ENCODE results near the gene SECISBP2L.

DNA sequence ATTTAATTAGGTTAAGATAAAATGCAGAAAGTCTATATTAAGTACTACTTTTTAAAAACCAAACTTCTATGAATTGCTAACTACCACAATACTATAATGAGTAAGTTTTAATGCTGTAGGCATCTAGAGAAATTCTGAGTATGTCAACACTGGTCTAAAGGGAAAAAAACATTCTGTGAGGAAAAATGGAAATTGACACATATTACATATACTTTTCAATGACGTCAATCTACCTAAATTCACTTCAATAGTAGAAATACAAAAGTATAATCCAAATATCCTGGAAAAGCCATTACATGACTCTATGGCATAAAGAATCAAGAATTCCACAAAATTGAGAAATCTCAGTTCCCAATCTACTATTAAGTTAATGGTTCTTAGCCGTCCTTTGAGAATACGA lies 2.2 kb downstream of the SECISBP2L start:
- no peak for TF ChIP-seq POLR2AphosphoS5 (IDR thresholded peaks at IDR 0.05; ENCODE audit: control insufficient read depth, insufficient read depth, low read depth, low read length)
- TF ChIP-seq ZNF274 (IDR thresholded peaks at IDR 0.05; ENCODE audit: borderline replicate concordance, low read depth, low read length), result no peak
- no peak for TF ChIP-seq BRCA1 (IDR thresholded peaks at IDR 0.05)
- TF ChIP-seq BRCA1 (CRISPR knock-in tag; IDR thresholded peaks at IDR 0.05), result no peak
- no peak for TF ChIP-seq PML (IDR thresholded peaks at IDR 0.05; ENCODE audit: low read length)
- TF ChIP-seq ZNF174 (CRISPR knock-in tag; IDR thresholded peaks at IDR 0.05), result no peak
- TF ChIP-seq FOXO4 (CRISPR knock-in tag; IDR thresholded peaks at IDR 0.05), result no peak
- TF ChIP-seq, protein P1, sequence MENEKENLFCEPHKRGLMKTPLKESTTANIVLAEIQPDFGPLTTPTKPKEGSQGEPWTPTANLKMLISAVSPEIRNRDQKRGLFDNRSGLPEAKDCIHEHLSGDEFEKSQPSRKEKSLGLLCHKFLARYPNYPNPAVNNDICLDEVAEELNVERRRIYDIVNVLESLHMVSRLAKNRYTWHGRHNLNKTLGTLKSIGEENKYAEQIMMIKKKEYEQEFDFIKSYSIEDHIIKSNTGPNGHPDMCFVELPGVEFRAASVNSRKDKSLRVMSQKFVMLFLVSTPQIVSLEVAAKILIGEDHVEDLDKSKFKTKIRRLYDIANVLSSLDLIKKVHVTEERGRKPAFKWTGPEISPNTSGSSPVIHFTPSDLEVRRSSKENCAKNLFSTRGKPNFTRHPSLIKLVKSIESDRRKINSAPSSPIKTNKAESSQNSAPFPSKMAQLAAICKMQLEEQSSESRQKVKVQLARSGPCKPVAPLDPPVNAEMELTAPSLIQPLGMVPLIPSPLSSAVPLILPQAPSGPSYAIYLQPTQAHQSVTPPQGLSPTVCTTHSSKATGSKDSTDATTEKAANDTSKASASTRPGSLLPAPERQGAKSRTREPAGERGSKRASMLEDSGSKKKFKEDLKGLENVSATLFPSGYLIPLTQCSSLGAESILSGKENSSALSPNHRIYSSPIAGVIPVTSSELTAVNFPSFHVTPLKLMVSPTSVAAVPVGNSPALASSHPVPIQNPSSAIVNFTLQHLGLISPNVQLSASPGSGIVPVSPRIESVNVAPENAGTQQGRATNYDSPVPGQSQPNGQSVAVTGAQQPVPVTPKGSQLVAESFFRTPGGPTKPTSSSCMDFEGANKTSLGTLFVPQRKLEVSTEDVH (IDR thresholded peaks at IDR 0.05; ENCODE audit: low read depth, partially characterized antibody), result no peak
- TF ChIP-seq THAP7 (CRISPR knock-in tag; IDR thresholded peaks at IDR 0.05), result no peak
- TF ChIP-seq, protein P2, sequence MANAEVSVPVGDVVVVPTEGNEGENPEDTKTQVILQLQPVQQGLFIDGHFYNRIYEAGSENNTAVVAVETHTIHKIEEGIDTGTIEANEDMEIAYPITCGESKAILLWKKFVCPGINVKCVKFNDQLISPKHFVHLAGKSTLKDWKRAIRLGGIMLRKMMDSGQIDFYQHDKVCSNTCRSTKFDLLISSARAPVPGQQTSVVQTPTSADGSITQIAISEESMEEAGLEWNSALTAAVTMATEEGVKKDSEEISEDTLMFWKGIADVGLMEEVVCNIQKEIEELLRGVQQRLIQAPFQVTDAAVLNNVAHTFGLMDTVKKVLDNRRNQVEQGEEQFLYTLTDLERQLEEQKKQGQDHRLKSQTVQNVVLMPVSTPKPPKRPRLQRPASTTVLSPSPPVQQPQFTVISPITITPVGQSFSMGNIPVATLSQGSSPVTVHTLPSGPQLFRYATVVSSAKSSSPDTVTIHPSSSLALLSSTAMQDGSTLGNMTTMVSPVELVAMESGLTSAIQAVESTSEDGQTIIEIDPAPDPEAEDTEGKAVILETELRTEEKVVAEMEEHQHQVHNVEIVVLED (CRISPR knock-in tag; IDR thresholded peaks at IDR 0.05), result no peak
- TF ChIP-seq POU5F1 (IDR thresholded peaks at IDR 0.05; ENCODE audit: borderline replicate concordance, low read depth, low read length, partially characterized antibody), result no peak
